ENCODE results near the gene SMAD5.

SMAD5 gene

DNA sequence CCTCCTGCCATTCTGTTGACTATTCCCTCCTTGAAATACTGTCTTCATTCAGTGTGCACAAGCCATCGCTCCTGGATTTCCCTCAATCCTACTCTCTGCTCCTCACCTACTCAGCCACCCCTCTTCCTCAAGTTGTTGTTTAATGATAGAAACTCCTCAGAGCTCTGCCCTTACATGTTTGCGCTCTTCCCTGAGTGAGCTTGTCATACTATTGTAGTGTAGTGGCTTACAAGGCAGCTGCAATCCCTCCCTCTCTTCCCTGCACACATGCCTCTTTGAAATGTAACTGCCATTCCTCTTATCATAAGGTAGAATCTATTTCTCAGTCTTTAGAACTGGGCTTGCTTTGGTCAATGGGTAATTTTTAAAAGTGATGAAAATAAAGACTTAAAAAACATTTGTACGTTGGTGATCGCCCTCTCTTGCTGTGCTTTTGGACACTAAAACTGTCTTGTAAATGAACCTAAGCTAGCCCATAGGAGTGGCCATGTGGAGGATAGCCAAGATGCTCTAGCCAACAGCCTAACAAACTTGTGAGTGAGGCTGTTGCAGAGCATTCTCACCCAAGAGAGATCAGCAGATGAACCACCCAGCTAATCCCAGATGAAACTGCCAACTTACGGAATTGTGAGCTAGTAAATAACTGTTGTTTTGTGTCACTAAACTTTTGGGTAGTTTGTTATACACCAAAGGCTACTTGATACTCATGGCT lies 18.1 kb upstream of the SMAD5 start:
- DNase-seq (ENCODE audit: low read depth): no peak
- TF ChIP-seq, protein P1, sequence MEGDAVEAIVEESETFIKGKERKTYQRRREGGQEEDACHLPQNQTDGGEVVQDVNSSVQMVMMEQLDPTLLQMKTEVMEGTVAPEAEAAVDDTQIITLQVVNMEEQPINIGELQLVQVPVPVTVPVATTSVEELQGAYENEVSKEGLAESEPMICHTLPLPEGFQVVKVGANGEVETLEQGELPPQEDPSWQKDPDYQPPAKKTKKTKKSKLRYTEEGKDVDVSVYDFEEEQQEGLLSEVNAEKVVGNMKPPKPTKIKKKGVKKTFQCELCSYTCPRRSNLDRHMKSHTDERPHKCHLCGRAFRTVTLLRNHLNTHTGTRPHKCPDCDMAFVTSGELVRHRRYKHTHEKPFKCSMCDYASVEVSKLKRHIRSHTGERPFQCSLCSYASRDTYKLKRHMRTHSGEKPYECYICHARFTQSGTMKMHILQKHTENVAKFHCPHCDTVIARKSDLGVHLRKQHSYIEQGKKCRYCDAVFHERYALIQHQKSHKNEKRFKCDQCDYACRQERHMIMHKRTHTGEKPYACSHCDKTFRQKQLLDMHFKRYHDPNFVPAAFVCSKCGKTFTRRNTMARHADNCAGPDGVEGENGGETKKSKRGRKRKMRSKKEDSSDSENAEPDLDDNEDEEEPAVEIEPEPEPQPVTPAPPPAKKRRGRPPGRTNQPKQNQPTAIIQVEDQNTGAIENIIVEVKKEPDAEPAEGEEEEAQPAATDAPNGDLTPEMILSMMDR (conservative IDR thresholded peaks at IDR 0.05; ENCODE audit: control insufficient read depth, insufficient read depth, low read depth, low read length): no peak
- no peak overlapping the region for H3K4me3 ChIP-seq (ENCODE audit: control insufficient read depth, low read depth, low read length)

DNA sequence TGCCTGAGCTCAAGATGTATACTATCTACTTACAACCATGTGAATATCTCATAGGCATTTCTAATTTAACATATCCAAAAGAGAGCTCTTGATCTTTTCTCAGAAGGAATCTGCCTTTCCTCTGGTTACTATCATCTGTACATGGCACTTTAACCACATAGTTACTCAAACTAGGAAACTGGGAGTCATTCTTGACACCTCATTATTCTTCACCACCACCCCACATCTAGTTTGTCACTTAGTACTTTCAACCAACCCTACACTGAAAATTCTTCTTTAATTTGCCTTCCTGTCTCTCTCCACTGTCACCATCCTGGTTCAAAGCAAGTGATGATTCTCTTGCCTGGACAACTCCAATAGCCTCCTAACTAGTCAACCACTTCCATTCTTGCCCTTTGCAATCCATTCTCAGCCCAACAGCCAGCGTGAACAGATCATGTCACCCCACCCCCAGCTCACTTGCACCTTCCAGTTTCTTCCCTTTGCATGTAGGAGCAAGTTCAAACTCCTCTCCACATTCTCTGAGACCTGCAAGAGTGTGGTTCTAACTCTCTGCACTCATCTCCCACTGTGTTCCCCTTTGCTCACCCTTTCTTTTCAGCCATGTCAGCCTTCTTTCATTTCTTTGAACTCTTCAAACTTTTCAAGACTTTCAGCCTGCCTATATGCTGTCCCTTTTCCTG lies 17.3 kb upstream of the SMAD5 start:
- DNase-seq (ENCODE audit: low read depth): no peak
- TF ChIP-seq, protein P1 (conservative IDR thresholded peaks at IDR 0.05; ENCODE audit: control insufficient read depth, insufficient read depth, low read depth, low read length): no peak
- H3K4me3 ChIP-seq (ENCODE audit: control insufficient read depth, low read depth, low read length): no peak overlapping the region

DNA sequence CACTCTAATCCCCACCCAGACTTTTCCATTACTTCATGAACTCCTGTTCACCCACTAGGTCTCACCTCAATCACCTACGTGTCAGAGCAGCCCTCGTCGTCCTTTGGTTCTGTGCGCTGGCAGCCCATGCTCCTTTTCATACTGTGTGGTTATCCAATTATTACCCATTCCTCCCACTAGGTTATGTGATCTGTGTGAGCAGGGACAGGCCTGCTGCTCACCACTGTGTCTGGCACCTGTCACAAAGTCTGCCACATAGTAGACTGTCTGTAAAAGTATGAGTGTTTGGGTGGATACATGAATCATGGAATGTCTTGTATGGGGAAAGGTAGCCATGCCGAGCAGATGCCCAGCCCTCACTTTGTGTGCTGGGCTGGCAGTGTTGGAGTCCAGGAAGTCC lies 12.1 kb upstream of the SMAD5 start:
- TF ChIP-seq, protein P1 (conservative IDR thresholded peaks at IDR 0.05; ENCODE audit: control insufficient read depth, insufficient read depth, low read depth, low read length): no peak
- DNase-seq (ENCODE audit: low read depth): no peak
- no peak overlapping the region for H3K4me3 ChIP-seq (ENCODE audit: control insufficient read depth, low read depth, low read length)

DNA sequence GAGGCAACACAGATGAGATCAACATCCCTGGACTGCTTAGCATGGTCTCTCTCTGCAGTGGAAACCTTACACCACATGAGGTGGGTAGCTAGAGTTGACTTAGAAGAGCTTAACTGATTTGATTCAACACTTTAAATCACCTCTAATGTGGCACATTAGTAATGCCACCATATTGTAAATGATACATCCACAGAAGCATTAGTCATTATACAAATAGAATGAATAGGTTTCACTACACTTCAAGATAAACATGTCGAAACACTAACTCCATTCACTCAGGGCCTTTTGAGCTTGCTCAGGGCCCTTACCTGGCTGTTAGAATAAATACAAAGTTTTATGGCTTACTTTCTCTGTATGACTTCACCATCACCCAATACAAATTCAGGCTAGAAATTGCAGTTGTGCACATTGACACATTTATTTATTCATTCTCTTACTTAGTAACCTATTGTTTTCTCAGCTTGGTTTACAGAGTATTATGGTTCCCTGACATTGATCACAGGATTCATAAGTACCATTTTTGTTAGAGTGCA lies 9.3 kb upstream of the SMAD5 start:
- peak; percentile 41 for DNase-seq (ENCODE audit: low read depth)
- TF ChIP-seq, protein P1 (conservative IDR thresholded peaks at IDR 0.05; ENCODE audit: control insufficient read depth, insufficient read depth, low read depth, low read length): no peak
- no peak overlapping the region for H3K4me3 ChIP-seq (ENCODE audit: control insufficient read depth, low read depth, low read length)

DNA sequence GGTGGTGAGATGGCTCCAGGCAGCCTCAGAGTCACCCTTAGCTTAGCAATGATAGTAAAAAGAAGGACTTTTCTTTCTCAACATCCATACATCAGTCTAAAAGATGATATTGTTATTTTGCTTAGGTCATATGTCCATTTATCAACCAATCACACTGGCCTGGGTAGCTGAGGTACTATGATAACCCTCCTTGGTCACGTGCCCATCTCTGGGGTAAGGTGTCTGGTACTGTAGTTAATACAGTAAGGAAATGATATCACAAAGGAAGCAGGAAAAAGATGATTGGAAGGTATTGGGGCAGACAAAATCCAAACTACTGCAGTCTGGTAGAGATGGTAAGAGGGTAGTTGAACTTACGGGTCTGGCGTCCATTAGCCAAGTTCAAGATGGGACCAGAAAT lies 5.1 kb upstream of the SMAD5 start:
- H3K4me3 ChIP-seq (ENCODE audit: control insufficient read depth, low read depth, low read length): no peak overlapping the region
- TF ChIP-seq, protein P1 (conservative IDR thresholded peaks at IDR 0.05; ENCODE audit: control insufficient read depth, insufficient read depth, low read depth, low read length): no peak
- DNase-seq (ENCODE audit: low read depth): no peak

DNA sequence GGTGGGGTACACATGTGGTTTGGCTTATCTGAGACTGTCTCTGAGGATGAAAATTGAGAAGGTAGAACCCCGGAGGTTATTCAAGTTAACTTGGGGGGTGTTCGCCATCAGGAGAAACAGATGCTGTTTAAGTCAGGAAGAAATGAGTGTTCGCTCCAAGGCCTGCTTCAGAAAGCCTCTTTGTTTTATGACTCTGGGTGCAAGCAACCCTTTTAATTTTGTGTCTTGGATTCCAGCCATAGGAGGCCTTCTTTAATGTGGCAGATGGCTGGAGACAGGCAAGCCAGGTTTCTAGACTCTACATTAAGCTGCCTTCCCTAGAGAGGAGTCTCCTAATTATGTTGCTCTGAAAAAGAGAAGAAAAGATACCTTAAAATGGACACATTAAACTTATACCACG lies 4.2 kb upstream of the SMAD5 start:
- TF ChIP-seq, protein P1 (conservative IDR thresholded peaks at IDR 0.05; ENCODE audit: control insufficient read depth, insufficient read depth, low read depth, low read length): no peak
- no peak overlapping the region for H3K4me3 ChIP-seq (ENCODE audit: control insufficient read depth, low read depth, low read length)
- no peak for DNase-seq (ENCODE audit: low read depth)
